Hippocampal formation (tissue), 2 donors: ENCODE results near the gene DPH5.
A peak's percentile ranks its signal among the peaks of the same experiment; 100 is the strongest.

Experiments
- DNase-seq, 2 donors: peaks; one replicate each; lab custom pipeline; 2025; lab: John Stamatoyannopoulos, UW

Gene DPH5

GRCh38 chr1:101030881-101031280 lies 5.3 kb upstream of the DPH5 start:
- DNase-seq: no peak

- no peak for DNase-seq
These were observed 3.6 kb upstream of the DPH5 start for GRCh38 chr1:101029184-101029583.

- DNase-seq: no peak
These were observed 2.9 kb upstream of the DPH5 start for GRCh38 chr1:101028466-101028865.

GRCh38 chr1:101027194-101027772 lies 1.7 kb upstream of the DPH5 start:
- DNase-seq: no peak

GRCh38 chr1:101026430-101026788 lies 825 bp upstream of the DPH5 start:
- no peak for DNase-seq

- DNase-seq: peak; percentile 28 to 78
These were observed 314 bp downstream of the DPH5 start for GRCh38 chr1:101025283-101025656.

- no peak for DNase-seq
These were observed 3.3 kb downstream of the DPH5 start for GRCh38 chr1:101022294-101022693.

- DNase-seq: no peak
These were observed 8.1 kb downstream of the DPH5 start for GRCh38 chr1:101017448-101017847.

GRCh38 chr1:101013776-101014175 lies 11.8 kb downstream of the DPH5 start:
- no peak for DNase-seq

- DNase-seq: no peak
These were observed 17.3 kb downstream of the DPH5 start for GRCh38 chr1:101008229-101008834.

- DNase-seq: no peak
These were observed 19.0 kb downstream of the DPH5 start for GRCh38 chr1:101006553-101006952.

GRCh38 chr1:101005871-101006270 lies 19.7 kb downstream of the DPH5 start:
- DNase-seq: no peak

- no peak for DNase-seq
These were observed 20.4 kb downstream of the DPH5 start for GRCh38 chr1:101005183-101005582.

- no peak for DNase-seq
These were observed 20.9 kb downstream of the DPH5 start for GRCh38 chr1:101004670-101005069.

- no peak for DNase-seq
These were observed 21.5 kb downstream of the DPH5 start for GRCh38 chr1:101004061-101004460.

- no peak for DNase-seq
These were observed 22.5 kb downstream of the DPH5 start for GRCh38 chr1:101003012-101003650.

GRCh38 chr1:101002551-101002950 lies 23.0 kb downstream of the DPH5 start:
- no peak for DNase-seq

- DNase-seq: no peak
These were observed 25.3 kb downstream of the DPH5 start for GRCh38 chr1:101000131-101000873.

GRCh38 chr1:100998426-100998825 lies 27.2 kb downstream of the DPH5 start:
- no peak for DNase-seq

GRCh38 chr1:100995198-100995988 lies 30.2 kb downstream of the DPH5 start:
- DNase-seq: no peak

- DNase-seq: no peak
These were observed 36.1 kb downstream of the DPH5 start for GRCh38 chr1:100989306-100990077.
